GM18951 (cell line): ENCODE data around the gene PDIA2.
"Not testable (repeated sequence)": the region's sequence is repeated elsewhere in the genome, so short reads cannot be mapped to it uniquely, and the experiment has no call there.

ENCODE experiments used
- POLR2A ChIP-seq: IDR thresholded peaks from 4 replicates; pipeline ENCODE4 v1.6.1; 2011; ENCODE audit warnings: mild to moderate bottlenecking; ENCODE audit not compliant: insufficient read length, insufficient read depth; ENCODE audit errors: extremely low read depth
- in situ Hi-C: fragments of 300-500 bp; cut with MboI; formaldehyde crosslinking; loops from one replicate; pipeline ENCODE4 v1.12.0; 2022; ENCODE audit warnings: low sequenced_read_pairs, mixed read lengths, inconsistent platforms; ENCODE audit not compliant: unreplicated experiment

The PDIA2 gene

DNA sequence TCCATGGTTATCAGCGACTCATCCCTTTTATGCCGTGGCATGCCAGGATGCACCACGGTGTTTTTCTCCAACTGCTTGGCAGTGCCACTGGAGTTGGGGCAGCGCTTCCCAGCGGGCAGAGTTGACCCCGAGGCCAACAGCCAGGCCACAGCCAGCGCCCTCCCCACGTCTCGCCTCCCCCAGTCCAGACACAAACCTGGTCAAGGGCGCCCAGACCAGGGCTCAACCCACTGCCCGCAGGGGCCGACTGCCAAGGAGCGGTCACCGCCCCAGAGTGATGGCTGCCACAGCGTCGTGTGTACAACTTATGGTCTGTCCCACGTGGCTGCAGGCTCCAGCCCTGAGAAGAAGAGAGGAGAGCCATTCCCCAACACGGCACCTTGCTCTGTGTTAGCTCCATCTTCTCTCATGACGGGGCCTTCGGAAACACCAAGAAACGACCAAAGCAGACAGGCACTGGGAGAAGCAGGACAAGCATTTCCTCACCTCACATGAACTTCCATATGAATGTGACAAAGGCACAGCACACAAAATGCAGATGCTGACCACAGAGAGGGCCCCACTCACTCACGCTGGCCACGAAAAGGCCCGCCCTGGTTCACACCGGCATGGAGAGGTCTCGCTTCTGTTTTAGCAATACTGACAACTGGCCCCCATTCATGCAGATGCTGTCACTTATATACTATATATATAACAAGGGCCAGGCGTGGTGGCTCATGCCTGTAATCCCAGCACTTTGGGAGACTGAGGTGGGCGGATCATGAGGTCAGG lies 42.6 kb downstream of the PDIA2 start:
- in situ Hi-C loops, result no loop called here
- no peak for TF ChIP-seq POLR2A

DNA sequence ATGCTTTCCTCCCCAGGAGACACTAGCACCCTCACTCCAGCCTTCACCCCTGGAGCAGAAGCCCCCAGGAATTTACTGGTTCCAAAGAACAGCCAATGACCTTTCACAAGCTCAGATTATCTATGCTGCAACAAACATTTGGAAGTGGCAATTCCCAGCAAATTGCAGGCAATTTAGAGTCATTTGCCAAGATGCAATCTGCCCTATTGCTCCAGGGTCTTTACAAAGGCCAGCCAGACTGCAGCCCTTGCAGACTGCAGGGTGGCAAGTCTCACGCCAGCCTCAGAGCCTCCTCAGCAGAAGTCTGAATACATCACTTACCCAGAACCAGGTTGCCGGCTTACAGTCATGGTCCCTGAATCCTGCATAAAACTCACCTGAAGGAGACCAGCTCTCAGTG lies 47.8 kb downstream of the PDIA2 start:
- in situ Hi-C loops, result no loop called here
- no peak for TF ChIP-seq POLR2A

DNA sequence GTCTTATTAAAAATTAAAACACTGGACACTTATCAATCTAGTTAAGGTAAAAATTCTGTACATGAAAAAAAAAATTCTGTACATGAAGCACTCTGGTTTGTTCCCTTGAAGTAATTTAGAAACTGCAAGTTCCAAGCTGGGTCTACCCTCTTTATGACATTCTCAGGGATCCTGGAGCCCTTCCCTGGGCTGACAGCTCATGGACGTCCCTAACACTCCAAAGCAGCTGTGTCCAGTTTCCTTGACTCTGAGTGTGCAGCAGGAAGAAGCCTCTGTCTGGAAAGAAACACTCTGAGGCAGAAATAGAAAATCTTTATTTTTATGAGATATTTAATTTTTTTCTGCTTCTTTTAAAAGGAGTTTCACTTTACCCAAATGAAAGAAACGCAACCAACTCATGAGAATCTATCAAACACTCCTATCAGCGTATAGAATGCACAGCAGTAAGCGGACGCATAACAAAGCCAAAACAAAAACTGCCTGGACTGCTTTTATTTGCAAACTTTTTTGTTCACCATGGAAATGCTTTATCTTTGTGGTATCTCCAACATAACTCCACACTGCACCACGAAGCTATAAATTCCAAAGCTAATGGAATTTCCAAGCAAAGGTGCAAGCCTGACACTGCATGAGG lies 48.3 kb downstream of the PDIA2 start:
- in situ Hi-C loops, result not testable (repeated sequence)

DNA sequence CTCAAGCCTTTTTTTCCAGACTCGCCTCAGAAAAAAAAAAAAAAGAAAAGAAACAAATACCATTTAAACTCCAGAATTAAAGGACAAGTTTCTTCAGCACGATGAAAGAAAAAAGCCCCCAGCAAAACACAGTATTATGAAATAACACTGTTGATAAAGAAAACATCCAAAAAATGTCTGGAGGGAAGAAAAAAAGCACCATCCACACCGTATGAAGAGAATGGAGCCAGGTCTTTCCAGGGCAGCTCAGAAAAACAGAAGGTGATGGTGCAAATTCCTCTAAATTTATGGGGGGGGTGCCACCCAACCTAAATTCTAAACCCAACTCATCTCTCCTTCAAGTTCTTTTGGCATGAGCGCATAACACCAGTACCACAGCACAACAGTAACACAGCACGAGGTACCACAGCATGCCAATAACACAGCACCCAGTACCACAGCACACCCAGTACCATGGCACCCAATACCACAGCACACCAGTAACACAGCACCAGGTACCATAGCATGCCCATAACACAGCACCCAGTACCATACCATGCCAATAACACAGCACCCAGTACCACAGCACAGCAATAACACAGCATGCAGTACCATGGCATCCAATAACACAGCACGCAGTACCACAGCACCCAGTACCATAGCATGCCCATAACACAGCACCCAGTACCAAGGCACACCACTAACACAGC lies 50.6 kb downstream of the PDIA2 start:
- TF ChIP-seq POLR2A, result no peak
- in situ Hi-C loops, result no loop called here

DNA sequence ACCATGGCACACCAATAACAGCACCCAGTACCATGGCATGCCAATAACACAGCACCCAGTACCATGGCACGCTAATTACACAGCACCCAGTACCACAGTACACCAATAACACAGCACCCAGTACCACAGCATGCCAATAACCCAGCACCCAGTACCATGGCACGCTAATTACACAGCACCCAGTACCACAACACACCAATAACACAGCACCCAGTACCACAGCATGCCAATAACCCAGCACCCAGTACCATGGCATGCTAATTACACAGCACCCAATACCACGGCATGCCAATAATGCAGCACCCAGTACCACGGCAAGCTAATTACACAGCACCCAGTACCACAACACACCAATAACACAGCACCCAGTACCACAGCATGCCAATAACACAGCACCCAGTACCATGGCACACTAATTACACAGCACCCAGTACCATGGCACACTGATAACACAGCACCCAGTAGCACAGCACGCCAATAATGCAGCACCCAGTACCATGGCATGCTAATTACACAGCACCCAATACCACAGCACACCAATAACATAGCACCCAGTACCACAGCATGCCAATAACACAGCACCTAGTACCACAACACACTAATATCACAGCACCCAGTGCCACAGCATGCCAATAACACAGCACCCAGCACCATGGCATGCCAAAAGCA lies 51.3 kb downstream of the PDIA2 start:
- in situ Hi-C loops, result not testable (repeated sequence)

DNA sequence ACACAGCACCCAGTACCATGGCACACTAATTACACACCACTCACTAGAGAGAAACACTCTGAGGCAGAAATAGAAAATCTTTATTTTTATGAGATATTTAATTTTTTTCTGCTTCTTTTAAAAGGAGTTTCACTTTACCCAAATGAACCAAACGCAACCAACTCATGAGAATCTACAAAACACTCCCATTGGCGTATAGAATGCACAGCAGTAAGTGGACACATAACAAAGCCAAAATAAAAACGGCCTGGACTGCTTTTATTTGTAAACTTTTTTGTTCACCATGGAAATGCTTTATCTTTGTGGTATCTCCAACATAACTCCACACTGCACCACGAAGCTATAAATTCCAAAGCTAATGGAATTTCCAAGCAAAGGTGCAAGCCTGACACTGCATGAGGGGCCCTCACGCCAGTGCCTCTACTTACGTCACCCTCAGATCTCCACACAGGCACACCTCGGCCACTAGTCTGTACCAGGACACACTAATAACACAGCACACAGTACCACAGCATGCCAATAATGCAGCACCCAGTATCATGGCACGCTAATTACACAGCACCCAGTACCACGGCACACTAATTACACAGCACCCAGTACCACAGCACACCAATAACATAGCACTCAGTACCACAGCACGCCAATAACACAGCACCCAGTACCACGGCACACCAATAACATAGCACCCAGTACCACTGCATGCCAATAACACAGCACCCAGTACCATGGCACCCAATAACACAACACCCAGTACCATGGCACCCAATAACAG lies 52.1 kb downstream of the PDIA2 start:
- in situ Hi-C loops, result not testable (repeated sequence)

DNA sequence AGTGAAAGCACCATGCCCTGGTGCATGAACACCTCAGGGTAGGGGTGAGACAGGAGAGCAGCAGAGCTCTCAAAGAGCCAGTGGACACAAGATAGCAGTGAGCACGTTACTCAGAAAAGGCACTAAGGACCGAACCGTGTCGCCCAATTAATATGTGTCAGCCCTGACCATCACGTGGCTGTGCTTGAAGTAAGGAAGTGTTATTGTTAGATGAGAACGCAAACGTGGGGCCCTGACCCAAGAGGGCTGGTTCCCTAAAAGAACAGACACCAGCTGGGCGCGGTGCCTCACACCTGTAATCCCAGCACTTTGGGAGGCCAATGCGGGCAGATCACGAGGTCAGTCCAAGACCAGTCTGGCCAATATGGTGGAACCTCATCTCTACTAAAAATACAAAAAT lies 53.3 kb downstream of the PDIA2 start:
- in situ Hi-C loops, result no loop called here
- no peak for TF ChIP-seq POLR2A
